Activated effector memory CD4-positive, alpha-beta T cell treated with anti-CD3 and anti-CD28 coated beads, Interleukin-2, amount 50 U/mL, for 16 hours (primary cell): ENCODE measurements around the gene DEAF1.

Experiments
- DNase-seq: peaks from one replicate; pipeline ENCODE4 v3.0.0-alpha.2; 2020

Gene DEAF1

DNA sequence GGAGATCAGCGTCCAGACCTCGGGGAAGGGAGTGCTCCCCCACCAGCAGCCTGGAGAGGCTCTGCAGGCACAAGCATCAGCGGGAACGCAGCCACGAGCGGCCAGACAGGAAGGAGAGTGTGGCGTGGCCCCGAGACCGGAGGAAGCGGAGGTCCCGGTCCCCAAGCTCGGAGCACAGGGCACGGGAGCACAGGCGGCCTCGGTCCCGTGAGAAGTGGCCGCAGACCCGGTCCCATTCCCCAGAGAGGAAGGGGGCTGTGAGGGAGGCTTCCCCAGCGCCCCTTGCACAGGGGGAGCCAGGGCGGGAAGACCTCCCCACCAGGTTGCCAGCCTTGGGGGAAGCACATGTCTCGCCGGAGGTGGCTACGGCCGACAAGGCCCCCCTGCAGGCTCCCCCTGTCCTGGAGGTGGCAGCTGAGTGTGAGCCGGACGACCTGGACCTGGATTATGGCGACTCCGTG is 86.2 kb downstream of the DEAF1 start:
- DNase-seq: no peak

DNA sequence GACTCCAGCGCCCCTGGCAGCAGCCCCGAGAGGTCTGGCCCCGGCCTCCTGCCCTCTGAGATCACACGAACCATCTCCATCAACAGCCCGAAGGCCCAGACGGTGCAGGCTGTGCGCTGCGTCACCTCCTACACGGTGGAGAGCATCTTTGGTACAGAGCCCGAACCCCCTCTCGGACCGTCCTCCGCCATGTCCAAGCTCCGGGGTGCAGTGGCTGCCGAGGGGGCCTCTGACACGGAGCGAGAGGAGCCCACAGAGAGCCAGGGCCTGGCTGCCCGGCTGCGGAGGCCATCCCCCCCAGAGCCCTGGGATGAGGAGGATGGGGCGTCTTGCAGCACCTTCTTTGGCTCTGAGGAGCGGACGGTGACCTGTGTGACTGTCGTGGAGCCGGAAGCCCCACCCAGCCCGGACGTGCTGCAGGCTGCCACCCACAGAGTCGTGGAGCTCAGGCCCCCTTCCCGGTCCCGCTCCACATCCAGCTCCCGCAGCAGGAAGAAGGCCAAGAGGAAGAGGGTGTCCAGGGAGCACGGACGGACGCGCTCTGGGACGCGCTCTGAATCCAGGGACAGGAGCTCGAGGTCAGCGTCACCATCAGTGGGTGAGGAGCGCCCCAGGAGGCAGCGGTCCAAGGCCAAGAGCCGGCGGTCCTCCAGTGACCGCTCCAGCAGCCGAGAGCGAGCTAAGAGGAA is 86.9 kb downstream of the DEAF1 start:
- DNase-seq: no peak

DNA sequence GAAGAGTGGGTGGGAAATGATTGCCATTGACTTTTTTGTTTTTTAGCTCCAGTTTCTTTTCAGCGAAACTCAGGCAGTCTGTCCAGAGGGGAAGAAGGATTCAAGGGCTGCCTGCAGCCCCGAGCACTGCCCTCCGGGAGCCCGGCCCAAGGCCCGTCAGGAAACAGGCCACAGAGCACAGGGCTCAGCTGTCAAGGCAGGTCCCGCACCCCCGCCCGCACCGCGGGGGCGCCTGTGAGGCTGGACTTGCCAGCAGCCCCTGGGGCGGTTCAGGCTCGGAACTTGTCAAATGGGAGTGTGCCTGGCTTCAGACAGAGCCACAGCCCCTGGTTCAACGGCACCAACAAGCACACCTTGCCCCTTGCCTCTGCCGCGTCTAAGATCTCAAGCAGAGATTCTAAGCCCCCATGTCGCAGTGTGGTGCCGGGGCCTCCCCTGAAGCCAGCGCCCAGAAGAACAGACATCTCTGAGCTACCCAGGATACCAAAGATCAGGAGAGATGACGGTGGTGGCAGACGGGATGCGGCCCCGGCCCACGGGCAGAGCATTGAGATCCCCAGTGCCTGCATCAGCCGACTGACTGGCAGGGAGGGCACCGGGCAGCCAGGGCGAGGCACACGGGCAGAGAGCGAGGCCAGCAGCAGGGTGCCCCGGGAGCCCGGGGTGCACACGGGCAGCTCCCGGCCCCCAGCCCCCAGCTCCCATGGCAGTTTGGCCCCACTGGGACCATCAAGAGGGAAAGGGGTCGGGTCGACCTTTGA is 87.8 kb downstream of the DEAF1 start:
- DNase-seq: no peak

DNA sequence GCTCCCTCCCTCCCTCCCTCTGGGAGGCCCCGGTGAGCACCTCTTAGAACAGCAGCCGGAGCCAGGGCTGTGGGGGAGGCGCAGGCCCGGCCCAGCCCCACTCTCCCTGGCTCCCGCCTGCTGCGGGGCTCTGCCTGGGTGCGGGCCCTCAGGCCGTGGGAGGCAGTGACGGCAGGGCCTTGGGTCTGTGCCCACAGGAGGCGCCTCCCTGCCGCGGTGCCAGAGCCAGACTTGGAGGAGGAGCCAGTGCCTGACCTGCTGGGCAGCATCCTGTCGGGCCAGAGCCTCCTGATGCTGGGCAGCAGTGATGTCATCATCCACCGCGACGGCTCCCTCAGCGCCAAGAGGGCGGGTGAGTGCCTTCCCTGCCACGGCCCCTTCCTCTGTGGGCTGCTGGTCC is 88.8 kb downstream of the DEAF1 start:
- no peak for DNase-seq

DNA sequence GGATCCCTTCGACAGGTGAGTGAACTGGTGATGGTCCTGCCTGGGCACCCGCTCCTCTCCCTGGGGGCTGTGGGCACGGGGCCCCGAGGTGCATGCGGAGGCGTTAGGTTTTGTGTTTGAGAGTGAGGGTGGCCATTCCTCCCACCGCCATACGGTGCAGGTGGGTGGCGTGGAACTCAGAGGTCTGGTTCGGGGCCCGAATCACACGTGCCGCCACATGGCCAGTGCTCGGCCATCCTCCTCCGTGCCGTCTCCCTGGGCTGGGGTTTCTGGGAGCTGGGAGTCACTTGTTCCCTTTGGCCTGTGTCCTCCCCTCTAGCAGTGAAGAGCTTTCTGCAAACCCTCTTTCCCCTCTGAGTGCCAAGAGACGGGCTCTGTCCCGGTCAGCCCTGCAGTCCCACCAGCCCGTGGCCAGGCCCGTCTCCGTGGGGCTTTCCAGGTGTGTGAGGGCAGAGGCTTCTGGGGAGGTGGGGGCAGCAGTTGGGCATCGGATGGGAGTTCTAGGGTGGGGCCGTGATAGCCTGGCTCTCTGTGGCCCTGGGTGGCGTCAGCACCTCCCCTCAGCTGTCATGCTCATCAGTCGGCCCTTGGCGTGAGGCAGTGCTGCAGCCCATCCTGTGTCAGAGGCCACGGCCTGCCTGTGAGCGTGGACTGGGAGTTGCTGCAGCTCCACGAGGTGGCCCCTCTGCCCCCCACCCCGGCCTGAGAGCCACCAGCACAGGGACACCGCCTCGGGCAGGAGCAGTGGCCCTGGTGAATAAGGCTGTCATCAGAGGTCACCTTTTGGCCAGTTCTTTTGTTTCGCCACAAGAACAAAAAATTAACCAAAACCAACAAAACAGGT is 89.5 kb downstream of the DEAF1 start:
- DNase-seq: no peak

DNA sequence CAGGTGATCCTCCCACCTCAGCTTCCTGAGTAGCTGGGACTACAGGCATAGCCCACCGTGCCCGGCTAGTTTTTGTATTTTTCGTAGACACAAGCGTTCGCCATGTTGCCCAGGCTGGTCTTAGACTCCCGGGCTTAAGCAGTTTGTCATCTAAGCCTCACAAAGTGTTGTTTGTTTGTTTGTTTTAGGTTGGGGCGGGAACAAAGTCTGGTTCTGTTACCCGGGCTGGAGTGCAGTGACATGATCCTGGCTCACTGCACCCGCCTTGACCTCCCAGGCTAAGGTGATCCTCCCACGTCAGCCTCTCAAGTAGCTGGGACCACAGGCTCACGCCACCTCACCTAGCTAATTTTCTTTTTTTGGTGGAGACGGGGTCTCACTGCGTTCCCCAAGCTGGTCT is 91.9 kb downstream of the DEAF1 start:
- DNase-seq: no peak

DNA sequence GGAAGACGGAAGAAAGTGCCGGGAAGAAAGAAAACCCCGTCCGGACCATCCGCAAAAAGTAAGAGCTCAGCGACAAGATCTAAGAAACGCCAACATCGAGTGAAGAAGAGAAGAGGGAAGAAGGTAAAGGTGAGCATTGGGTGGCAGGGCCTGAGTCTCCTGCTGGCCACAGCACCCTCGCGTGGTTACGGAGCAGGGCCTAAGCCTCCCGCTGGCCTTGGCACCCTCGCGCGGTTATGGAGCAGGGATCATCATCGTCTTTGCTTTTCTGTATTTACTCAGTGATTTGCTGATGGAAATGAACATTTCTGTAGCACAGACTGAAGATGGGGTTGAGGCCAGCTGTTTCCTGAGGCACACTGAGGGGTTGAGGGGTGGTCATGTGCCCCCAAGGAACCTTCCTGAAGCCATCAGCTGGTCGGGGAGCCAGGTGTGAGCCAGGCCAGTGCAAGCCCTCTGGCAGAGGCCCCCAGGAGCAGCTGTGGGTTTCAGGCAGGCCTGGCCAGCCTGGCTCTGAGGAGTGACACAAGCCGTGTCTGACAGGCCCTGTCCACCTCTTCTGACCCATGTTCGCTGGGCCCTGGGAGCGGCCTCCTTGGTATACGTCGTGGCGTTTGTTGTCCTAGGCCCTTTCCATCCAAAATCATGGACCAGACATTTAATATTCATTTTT is 93.3 kb downstream of the DEAF1 start:
- no peak for DNase-seq

DNA sequence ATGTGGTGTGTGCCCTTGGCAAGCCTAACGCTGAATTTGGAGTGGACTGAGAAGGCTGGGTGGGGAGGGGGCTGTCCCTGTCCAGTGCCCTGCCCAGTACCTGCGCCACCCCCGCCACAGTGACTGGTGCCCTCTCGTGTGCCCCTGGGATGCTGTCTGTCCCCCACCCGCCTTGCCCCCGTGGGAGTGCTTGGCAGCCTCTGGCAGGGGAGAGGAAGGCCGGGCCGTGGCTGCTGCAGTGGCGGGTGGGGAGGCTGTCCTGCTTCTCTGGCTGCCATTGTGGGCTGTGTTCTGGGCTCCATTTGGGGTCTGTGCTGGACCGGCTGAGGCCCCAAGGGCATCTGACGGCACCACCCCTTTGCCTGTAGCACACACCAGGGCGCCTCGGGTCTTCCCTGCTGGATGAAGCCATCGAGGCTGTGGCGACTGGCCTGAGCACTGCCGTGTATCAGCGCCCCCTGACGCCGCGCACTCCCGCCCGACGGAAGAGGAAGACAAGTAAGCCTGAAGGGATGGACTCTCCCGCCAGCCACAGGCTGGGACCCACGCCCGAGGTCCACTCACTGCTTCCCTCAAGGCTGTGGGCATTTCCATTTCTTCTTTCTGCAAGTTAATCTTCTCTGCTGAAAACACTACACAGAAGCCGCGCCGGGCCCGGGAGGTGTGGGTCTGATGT is 96.9 kb downstream of the DEAF1 start:
- no peak for DNase-seq

DNA sequence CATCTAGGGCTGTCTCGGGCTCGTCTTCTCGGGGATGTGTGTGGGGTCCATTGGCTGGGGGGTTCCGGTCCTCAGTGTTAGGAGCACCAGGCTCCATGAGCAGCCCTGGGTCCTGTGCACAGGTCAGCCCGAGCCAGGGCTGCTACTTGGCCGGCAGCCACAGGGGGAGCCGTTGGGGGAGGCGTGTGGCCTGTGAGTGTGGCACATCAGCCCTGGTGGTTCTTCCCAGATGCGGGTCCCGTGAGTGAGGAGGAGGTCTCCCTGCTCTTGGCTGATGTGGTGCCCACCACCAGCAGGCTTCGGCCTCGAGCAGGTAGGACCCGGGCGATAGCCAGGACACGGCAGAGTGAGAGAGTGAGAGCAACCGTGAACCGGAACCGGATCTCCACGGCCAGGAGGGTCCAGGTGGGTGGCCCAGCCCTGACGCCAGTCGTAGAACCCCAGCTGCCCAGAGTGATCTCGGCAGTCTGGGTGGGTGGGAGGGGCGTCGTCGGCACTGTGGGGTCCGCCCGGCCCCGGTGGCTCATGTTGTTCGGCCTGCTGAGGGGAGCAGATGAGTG is 97.8 kb downstream of the DEAF1 start:
- no peak for DNase-seq

DNA sequence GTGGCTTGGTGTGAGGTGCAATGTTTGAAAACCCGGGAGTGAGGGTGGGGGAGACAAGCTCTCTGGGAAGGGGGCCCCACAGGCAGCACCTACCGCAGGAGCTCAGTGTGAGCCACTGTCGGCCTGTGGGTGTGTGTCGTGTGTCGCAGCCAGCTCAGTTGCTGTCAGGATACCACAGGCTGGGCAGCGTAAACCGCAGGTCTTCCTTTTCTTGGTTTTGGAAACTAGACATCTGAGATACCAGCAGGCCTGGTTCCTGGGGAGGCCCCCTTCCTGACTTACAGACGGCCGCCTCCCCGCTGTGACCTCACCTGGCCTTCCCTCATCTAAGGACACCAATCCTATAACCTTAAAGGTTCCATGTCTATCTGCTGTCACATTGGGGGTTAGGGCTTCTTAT is 98.6 kb downstream of the DEAF1 start:
- DNase-seq: no peak

DNA sequence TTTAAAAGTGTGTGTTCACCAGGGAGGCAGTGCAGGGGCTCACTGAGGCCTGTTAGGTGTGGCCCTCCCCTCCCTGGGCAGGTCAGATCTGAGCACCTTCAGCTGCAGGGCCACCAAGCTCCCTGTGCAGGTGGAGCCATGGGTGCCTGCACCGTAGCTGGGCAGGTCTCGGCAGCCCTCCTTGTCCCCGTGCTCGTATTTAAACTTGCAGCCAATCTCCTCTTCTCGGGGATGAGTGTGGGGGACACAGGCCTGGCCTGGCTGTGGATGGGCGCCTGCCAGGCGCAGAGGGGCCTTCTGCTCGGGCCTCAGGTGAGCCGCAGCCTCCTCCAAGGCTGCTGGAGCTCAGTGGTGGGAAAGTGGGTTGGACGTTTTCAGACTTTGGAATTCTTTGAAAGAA is 99.6 kb downstream of the DEAF1 start:
- no peak for DNase-seq
